HG03432 (cell line): ENCODE results near the gene TEDC2.
"Not testable (repeated sequence)": the region's sequence is repeated elsewhere in the genome, so short reads cannot be mapped to it uniquely, and the experiment has no call there.

Experiments
- ATAC-seq: cut with Tn5 transposase; IDR thresholded peaks from one replicate; pipeline ENCODE4 v1.9.1; 2021; ENCODE audit warnings: mild to moderate bottlenecking, moderate library complexity; ENCODE audit not compliant: unreplicated experiment

TEDC2 gene, protein sequence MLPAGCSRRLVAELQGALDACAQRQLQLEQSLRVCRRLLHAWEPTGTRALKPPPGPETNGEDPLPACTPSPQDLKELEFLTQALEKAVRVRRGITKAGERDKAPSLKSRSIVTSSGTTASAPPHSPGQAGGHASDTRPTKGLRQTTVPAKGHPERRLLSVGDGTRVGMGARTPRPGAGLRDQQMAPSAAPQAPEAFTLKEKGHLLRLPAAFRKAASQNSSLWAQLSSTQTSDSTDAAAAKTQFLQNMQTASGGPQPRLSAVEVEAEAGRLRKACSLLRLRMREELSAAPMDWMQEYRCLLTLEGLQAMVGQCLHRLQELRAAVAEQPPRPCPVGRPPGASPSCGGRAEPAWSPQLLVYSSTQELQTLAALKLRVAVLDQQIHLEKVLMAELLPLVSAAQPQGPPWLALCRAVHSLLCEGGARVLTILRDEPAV

DNA sequence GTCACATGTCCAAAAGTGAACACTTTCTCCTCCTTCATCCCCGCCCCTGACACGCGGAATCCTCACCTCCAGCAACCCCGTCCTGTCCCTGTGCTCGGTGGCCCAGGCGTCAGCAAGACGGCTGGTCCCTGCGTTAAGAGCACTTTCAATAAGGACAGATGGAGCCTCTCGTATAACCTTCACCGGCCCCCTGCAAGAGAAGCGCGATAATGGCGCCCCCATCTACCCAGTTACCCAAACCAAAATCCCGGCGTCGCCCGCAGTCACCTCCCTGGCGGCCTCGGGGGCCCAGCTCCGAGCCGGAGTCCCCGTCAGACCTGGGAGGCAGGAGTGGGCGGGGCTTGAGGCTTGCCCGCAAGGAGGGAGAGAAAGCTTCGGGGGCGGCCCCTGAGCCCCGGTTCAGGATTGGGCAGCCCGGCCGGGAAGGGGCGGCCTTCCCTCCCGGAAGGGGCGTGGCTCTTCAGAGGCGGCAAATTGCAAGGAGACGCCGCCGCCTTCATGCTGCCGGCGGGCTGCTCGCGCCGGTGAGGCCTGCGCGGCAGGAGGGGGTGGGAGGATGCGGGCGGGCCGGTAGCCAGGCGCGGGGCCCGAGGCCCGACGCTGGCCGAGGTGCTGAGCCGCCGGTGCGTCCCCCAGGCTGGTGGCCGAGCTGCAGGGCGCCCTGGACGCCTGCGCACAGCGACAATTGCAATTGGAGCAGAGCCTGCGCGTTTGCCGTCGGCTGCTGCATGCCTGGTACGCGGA, at the start of gene TEDC2:
Gene TEDC2 (plus strand): TSS at position 463 of the 744 bp plus-strand sequence. CDS start 36 bp downstream, at position 499.
- peak; percentile 83 for ATAC-seq

DNA sequence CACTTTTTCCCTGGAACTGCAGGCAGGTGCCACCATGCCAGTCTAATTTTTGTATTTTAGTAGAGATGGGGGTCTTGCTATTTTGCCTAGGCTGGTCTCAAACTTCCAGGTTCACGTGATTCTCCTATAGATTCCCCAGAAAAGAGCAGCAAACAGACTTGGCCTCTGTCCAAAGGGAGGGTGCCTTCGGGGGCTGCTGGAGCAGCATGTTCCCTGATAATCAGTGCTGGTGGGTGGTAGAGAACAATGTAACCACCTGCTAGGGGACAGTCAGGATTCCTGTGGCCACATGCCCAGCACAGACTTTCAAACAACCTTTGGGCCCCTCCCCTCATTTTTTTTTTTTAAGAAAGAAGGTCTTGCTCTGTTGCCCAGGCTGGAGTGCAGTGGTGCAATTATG, 44.8 kb upstream of the TEDC2 start:
- no peak for ATAC-seq

DNA sequence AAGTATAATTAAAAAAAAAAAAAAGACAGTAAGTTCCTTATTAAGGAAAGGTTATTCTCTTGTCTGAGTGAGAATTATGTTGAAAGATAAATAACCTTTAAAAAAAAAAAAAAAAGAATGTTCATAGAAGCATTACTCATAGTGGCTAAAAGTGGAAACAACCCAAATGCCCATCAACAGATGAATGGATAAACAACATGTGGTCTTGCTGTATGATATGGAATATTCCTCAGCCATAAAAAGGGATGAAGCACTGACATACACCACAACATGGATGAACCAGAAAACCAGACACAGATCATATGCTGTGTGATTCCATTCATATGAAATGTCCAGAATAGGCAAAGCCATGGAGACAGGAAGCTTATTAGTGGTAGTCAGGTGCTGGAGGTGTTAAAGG, 39.9 kb upstream of the TEDC2 start:
- no peak for ATAC-seq

DNA sequence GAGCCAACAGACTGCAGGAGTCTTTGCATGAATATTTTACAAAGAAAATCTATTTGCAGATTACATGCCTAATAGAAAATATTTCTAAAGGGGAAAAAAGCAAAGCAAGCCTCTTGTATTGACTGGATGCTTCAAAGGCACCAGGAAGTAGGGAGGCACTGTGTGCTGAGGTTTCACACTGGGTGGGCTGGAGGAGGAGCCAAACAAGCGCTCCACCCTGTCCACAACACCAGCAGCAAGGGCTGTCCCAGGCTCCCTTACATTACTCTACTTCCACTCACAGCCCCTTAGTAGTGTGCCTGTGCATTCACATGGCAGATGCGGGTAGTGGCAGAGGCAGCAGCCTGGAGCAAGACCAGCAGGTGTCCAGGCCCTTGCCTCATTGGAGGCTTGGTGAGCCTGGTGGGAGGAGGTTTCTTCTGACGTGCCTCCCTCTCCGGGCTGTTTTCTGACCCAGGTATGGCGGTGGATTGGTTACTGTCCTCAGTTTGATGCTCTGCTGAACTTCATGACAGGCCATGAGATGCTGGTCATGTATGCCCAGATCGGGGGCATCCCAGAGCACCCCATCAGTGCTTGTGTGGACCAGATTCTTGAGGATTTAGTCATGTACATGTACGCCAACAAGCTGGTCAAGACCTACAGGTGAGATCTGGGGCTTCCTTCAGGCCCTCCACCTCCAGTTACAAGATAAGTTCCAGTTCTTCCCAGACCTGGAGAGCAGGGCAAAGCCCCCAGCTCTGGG, 37.6 kb upstream of the TEDC2 start:
- no peak for ATAC-seq

DNA sequence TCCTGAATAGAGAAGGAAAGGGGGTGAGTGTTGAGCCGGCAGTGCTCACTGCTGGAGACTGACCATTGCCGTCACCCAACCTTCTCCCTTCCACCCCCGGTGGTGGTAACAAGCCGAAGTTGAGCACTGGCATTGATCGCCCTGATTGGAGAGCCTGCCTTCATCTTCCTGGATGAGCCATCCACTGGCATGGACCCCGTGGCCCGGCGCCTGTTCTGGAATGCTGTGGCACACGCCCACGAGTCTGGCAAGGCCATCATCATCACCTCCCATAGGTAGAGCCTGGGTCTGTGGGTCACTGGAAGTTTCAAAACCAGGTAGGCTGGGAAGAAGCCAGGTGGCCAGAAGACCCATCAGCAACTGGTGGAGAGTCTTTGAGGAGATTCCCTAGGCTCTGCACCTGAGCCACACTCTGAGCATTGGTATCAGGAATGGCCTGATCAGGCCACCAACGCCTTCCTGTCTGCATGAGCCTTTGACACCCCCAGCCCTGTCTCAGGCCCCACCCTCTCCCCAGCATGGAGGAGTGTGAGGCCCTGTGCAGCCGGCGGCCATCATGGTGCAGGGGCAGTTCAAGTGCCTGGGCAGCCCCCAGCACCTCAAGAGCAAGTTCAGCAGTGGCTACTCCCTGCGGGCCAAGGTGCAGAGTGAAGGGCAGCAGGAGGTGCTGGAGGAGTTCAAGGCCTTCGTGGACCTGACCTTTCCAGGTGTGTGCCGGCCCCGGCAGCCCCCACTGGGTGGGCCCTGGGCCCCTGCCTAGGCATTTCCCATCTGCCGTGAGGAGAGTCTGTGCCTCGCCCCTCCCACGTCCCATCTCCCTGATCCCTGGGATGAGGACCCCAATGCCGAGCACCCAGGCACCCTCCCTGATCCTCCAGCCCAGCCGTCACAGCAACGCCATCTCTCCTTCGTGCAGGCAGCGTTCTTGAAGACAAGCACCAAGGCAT, 35.6 kb upstream of the TEDC2 start:
- ATAC-seq: no peak

DNA sequence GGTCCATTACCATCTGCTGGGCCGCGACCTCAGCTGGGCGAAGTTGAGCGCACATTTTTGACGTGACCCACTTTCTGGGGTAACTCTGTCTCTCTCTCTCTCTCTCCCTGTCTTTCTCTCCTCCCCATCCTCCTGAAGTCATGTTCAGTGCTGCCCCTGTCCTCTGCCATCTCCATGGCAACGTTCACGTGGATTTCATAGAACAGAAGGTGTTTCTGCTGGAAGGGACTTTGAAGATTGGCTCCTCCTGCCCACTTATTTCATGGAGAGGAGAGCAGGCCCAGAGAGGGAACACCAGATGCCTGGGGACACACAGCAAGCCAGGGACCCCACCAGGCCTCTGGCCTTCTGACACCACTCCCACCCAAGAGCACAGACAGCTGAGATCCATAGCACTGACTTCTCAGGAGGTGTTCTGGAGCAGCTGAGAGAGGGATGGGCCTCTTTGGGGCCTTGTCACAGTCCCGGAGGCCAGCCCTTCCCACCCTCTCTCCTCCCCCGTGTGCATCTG, 34.8 kb upstream of the TEDC2 start:
- ATAC-seq: no peak

DNA sequence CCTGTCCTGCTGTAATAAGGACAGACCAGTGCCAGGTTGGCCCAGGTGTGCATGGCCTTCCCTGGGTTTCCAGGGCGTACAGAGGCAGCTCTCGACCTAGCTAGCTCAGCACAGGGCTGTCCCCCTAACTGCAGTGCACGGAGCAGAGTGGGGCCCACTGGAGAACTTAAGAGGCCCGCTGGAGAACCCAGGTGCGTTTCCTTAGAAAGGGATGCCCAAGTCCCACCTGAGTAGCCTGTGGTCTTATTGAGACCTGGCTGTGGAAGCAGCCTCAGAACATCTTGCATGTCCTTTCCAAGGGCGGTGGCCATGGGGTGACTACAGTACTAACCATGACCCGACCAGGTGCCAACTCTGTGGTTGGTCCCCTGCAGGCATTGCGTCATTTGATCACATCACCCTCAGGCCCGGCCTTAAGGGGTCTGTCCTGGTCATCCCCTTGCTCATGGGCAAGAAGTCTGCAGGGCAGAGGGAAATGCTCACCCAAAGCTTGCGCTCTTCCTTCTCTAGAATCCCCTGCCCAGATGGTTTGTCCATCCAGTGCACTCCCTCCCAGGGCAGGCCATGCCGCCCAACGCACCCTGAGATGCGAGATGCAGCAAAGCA, 34.0 kb upstream of the TEDC2 start:
- ATAC-seq: no peak

DNA sequence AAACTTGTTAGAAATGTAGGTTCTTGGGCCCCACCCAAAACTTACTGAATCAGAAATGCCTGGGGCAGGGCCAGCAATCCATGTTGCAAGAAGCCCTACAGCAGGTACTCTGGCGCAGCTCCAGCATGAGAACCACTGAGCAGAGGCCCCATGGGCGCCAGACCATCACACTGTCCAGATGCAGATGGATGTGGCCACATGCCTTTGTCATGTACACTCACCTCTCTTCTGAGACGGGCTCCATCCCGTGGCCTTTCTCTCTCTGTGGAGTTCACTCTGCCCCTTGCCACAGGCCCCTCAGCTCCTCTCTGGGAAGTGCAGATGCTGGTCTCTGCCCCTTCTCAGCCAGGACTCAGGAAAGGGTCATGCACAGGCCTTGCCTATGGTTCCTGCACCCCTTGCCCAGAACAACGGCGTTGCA, 33.0 kb upstream of the TEDC2 start:
- no peak for ATAC-seq

DNA sequence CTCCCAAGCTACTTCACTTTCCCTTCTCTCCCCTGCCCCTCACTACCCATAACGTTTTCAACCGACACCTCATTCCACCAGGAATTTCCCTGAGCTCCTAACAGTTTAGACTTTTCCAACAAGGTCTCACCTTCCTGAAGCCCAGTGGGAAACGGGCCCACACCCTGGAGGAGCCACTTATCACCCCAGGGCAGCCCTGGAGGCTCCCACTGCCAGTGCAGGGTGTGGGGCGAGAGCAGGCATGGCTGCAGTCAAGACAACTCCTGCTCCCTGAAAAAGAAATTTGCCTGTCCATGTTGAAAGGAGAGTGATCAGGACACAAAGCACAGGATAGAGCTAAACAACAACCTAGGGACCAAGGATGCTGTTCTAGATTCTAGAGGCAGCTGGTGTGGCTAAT, 32.4 kb upstream of the TEDC2 start:
- ATAC-seq: no peak

DNA sequence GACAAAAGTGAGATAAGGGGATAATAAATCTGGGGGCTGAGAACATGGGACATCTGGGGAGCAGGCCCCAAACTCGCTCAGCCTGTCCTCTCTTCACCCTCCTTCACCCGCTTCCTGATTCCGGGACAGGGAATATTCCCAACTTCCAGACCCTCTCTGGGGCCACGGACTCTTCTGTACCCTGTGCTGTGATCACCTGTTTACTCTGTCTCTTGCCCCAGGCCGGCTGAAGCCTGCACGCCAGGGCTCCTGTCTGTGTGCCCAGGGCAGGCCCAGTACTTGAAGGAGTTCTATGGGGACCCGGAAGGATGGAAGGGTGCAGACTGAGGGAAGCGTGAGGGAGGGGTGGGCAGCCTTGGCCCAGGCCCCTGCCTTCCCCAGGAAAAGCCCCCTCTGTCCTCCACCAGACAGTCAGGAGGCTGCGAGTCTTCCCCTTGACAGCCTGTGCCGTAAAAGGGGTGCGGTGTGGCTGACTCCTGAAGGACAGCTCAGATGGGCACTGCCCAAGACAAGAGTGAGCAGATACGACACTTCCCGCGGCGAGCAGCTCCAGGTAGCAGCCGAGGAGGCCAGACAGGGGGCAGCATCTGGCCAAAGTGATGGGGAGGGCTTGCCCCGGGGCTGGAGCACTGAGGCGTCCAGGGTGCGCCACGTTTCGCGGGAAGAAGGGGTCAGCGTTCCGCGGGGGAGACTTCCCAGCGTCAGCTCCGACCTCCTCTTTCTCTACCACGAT, 31.7 kb upstream of the TEDC2 start:
- peak; percentile 13 for ATAC-seq

DNA sequence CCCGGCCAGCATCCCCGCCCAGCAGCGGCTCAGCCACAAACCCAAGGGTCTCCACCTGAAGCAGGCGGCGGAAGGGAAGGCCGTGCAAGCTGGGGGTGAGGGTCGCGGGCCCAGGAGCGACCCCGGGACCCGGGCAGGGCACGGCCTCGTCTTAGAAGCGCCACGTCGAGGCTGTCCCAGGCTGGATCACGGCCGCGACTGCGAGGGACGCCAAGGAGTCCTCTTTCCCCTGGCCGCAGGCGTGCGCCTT, 31.2 kb upstream of the TEDC2 start:
- ATAC-seq: peak; percentile 28

DNA sequence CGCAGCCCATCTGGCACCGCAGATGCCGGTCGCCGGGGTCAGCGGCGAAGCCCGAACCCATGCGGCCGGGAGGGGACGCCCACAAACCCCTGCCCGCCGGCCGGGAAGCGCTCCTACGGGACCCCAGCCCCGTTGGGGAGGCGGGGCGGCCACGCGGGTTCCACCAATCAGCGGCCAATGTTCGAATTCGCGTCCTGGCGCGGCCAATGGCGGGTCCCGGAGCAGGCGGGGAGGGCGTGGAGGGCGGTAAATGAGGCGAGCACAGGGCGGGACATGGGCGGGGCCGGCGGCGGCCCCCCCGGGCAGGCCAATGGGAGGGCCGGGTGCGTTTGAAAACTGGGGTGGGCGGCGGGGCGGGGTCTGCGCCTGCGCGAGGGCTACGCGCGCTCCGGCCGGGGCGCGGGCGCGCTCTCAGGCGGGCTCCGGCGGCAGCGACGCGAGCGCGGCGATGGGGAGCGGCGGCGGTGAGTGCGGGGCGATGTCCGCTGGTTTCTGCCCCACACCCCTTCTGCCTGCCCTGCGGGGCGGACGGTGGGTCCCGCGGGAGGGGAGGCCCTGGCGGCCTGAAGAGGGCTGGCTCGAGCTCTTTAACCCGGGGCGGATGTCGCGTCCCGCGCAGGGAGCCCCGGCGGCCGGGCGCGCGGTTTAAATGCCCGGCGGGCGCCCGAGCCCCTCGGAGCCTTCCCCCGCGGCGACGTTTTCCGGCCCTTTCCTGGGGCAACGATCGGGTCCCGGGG, 30.7 kb upstream of the TEDC2 start, which contains the start of gene CCNF:
Gene CCNF (plus strand): TSS at position 414 of the 737 bp plus-strand sequence. CDS start 35 bp downstream, at position 449.
- ATAC-seq: peak; percentile 82

DNA sequence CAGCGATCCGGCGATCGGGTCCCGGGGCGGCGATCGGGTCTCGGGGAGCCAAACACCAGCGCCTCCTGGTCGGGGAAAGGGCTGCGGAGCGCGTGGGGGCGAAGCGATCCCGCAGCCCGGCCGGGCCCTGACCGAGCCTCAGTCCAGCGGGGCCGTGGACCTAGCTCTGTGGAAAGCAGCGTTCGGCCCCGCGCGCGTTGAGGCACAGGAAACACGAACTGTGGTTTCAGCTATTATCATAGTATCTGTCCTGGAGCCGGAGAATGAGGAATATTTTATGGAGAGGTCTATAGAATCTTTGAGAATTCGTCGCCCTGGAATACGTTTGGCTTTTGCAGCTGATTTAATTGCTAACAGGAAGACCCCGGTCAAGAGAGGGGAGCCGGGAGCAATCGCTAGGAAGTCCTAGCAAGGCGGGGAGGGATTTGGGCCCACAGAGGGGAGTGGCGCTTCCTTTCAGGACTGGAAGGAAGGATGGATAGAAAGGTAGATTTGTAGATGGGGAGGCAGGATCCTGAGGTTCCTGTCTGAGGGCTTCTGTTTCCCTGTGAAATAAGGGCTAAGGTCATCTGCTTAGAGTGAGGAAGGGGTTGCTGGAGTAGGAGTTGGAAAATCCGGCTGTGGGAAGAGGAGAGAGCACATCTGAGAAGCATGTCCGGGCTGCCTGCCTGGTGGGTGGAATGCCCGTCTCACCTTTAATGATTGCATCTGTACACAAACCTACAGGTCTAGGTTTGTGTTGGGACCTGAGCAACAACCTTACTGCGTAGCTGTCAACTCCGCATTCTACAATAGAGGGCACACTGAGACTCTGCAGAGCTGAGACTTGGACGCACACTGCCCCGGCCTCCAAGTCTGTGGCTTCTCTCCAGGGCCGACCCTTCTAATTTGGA, 29.9 kb upstream of the TEDC2 start:
- peak; percentile 23 for ATAC-seq

DNA sequence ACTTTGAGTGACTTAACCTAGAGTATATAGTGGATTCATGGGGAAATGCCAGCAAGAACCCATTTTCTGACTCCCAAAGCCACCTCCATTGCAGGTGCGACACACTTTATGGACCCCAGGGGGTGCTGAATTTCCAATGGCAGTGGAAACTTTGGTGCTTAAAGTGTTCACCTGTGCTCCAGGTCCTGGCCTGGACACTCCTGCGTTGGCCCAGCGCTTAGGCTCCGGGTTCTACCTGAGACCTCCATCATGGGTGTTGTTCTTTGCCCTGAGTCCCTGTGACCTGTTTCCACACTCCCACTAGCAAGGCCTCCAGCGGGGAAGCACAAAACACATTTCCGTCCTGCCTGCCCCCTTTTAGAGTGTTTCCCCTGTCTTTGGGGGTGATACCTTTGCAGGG, 27.6 kb upstream of the TEDC2 start:
- ATAC-seq: no peak

DNA sequence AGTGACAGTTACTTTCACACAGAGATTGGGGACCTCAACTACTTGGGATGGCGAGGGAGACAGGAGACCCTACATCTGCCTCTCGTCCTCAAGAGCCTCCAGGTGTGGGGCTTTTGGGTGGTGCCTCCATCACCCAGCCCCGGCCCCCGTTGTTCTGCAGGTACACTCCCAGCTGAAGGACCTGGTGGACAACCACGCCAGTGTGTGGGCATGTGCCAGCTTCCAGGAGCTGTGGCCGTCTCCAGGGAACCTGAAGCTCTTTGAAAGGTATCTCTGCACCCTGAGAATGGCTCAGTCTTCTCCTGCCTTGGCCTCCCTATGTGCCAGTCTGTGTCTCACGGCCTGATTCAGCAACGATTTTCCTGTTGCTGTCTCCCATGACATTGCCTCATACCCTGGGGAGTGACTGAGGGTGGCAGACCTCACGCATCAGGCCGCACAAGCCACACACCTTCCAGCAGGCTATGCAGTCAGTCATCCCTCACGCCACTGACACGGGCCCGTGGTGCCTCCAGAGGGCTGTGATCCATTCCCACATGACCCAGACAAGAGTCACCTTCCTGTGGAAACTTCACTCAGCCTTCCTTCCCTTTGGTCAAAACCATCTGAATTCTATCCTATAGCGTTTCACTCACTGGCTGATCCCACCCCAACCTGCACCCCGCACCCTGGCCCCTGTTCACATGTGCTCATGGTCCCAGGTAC, 27.0 kb upstream of the TEDC2 start:
- ATAC-seq: no peak

DNA sequence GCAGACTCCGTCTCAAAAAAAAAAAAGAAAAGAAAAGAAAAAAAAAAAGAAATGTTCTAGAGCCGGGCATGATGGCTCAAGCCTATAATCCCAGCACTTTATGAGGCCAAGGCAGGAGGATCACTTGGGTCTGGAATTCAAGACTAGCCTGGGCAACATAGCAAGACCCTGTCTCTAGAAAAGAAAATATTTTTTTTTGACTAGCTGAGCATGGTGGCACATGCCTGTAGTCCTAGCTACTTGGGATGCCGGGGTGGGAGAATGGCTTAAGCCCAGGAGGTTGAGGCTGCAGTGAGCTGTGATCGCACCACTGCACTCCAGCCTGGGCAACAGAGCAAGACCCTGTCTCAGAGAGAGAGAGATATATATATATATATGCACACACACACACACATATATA, 24.7 kb upstream of the TEDC2 start:
- not testable (repeated sequence) for ATAC-seq

DNA sequence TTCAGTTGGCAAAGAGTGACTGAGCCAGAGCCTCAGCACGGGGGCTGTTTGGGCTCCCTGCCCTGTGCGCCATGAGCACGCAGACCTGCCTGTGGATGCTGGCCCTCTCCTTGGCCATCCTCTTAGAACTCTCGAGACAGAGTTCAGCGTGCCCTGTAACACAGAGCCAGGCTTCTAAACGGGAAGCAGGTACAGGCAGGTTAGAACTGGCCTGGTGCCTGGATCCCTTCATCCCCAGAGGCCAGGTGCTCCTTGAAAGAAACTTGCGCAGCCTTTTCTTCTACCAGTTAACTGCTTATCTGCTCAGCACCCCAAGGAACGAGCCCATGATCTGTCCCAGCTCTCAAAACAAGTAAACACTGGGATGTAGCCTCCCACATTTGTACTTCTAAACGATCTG, 23.8 kb upstream of the TEDC2 start:
- no peak for ATAC-seq
